ENCODE data around the gene SORT1.
"Not testable (repeated sequence)": the region's sequence is repeated elsewhere in the genome, so short reads cannot be mapped to it uniquely, and the experiment has no call there.

The SORT1 gene

DNA sequence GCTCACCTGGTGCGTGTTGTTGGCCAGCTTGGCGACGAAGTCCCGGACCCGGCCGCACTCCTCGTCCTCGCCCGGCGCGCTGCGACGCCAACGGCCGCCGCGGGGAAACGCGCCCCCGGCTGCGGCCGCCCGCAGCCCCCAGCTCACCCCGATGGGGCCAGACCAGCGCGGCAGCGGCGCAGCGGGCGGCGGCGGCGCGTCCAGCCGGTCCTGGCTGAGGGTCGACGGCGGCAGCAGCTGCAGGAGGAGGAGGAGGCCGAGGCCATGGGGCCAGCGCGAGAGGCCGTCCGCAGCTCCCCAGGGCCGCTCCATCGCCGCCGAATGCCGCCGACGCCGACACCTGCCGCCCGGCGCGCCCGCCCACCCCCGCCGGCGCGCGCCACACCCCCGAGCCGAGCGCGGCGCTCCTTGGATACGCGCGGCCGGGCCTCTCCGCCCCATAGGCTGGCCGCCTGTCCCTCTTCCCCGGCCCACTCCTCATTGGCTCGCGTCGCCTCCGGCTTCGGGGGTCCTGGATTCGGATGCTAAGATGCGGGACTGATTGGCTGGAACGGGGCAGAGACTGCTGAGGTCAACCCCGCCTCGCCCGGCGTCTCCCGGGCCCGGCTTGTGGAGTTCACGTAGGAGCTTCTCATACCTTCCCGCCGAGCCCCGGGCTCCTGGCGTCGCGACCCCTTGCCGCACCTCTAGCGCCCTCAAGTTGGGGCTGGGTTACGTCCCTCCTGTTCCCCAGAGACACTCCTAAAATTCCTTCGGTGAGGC lies at the start of gene SORT1:
Gene SORT1 (minus strand): TSS at position 338 of the 762 bp plus-strand sequence. CDS start 26 bp downstream, at position 312.
- Histone ChIP-seq H2AFZ (ENCODE audit: low read depth, low read length) (no peak within 1 kb of the TSS), H3K9ac (ENCODE audit: low read length) (no peak within 1 kb of the TSS), H3K27me3 (ENCODE audit: low read depth, low read length) (peaks cover 35% of the 10 kb centered on the region), H3K4me1 (ENCODE audit: low read length) (peaks cover 14% of the 10 kb centered on the region), H3K4me3 (ENCODE audit: low read length) (peak within 1 kb of the TSS; percentile 66), H3K4me2 (ENCODE audit: low read length) (peak within 1 kb of the TSS; percentile 73), H3K79me2 (ENCODE audit: low read length) (no peaks in the 10 kb centered on the region), H4K20me1 (ENCODE audit: insufficient read depth, low read length) (peaks cover 5% of the 10 kb centered on the region; the same call in 1 of the 2 replicates), H3K27ac (ENCODE audit: low read length) (no peak within 1 kb of the TSS), H3K9me3 (ENCODE audit: insufficient read depth, low read length) (no peaks in the 10 kb centered on the region), H3K36me3 (replicated peaks; ENCODE audit: low read depth, low read length) (peaks cover 4% of the 10 kb centered on the region)
- no peak for TF ChIP-seq EZH2phosphoT487 (IDR thresholded peaks at IDR 0.05; ENCODE audit: low read depth)
- TF ChIP-seq CTCF (IDR thresholded peaks at IDR 0.05; ENCODE audit: low read depth, low read length): no peak

DNA sequence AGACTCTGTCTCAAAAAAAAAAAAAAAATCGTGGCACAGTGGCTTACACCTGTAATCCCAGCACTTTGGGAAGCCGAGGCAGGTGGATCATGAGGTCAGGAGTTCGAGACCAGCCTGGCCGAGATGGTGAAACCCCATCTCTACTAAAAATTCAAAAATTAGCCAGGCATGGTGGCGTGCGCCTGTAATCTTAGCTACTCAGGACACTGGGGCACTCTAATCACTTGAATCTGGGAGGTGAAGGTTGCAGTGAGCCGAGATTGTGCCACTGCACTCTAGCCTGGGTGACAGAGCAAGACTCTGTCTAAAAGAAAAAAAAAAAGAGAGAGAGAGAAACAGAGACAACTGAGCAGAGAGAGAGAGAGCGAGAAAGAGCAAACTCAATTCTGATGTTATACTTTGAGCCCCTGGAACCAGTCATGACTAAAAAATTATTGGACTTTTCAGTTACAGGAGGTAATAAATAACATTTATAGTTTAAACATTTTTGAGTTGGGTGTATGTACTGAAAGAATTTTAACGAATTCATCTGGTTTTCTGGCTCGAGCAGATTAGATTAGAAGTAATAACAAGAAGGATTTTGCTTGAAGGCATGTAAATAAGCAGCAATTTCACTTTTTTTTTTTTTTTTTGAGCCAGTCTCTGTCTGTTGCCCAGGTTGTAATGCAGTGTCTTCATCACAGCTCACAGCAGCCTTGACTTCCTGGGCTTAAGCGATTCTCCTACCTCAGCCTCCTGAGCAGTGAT lies 48.4 kb upstream of the SORT1 start:
- not testable (repeated sequence) for H3K27ac ChIP-seq (ENCODE audit: low read length); H3K4me2 ChIP-seq (ENCODE audit: low read length); H3K9me3 ChIP-seq (ENCODE audit: insufficient read depth, low read length); H3K4me1 ChIP-seq (ENCODE audit: low read length); H2AFZ ChIP-seq (ENCODE audit: low read depth, low read length); H3K36me3 ChIP-seq (replicated peaks; ENCODE audit: low read depth, low read length); H3K9ac ChIP-seq (ENCODE audit: low read length); H4K20me1 ChIP-seq (ENCODE audit: insufficient read depth, low read length); H3K79me2 ChIP-seq (ENCODE audit: low read length); H3K4me3 ChIP-seq (ENCODE audit: low read length)
- H3K27me3 ChIP-seq (ENCODE audit: low read depth, low read length): peaks cover 23% of the 10 kb centered on the region; the same call in 1 of the 2 replicates

DNA sequence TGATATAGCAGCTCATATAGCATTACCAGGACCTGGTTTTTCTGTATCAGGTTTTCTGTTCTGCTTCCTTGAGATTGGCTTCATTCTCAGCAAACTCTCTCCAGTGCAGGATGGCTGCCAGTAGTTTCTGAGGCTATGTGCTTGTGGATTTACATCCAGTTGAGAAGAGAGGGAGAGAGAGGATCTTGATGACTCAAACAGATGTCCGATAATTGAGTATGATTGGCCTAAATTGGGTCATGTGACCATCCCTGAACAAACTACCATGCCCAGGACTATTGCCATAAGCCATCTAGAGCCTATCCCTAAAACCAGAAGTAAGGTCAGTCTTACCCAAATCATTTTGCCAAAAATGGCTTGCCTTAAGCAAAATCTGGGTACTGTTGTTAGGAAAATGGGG lies 46.6 kb upstream of the SORT1 start:
- no peaks in the 10 kb centered on the region for H3K4me1 ChIP-seq (ENCODE audit: low read length)
- H3K27me3 ChIP-seq (ENCODE audit: low read depth, low read length): peaks cover 23% of the 10 kb centered on the region; the same call in 1 of the 2 replicates
- no peak overlapping the region for H3K4me3 ChIP-seq (ENCODE audit: low read length)
- no peak overlapping the region for H2AFZ ChIP-seq (ENCODE audit: low read depth, low read length)
- H3K4me2 ChIP-seq (ENCODE audit: low read length): no peak overlapping the region
- H3K9ac ChIP-seq (ENCODE audit: low read length): no peak overlapping the region
- no peaks in the 10 kb centered on the region for H3K79me2 ChIP-seq (ENCODE audit: low read length)
- no peaks in the 10 kb centered on the region for H4K20me1 ChIP-seq (ENCODE audit: insufficient read depth, low read length)
- no peaks in the 10 kb centered on the region for H3K9me3 ChIP-seq (ENCODE audit: insufficient read depth, low read length)
- H3K27ac ChIP-seq (ENCODE audit: low read length): no peak overlapping the region
- TF ChIP-seq CTCF (IDR thresholded peaks at IDR 0.05; ENCODE audit: low read depth, low read length) (no peak), EZH2phosphoT487 (IDR thresholded peaks at IDR 0.05; ENCODE audit: low read depth) (no peak)
- no peaks in the 10 kb centered on the region for H3K36me3 ChIP-seq (replicated peaks; ENCODE audit: low read depth, low read length)

- H3K4me3 ChIP-seq (ENCODE audit: low read length): no peak overlapping the region
- H3K4me1 ChIP-seq (ENCODE audit: low read length): no peaks in the 10 kb centered on the region
- no peak overlapping the region for H3K9ac ChIP-seq (ENCODE audit: low read length)
- no peaks in the 10 kb centered on the region for H3K9me3 ChIP-seq (ENCODE audit: insufficient read depth, low read length)
- H3K27me3 ChIP-seq (ENCODE audit: low read depth, low read length): peaks cover 23% of the 10 kb centered on the region; the same call in 1 of the 2 replicates
- H2AFZ ChIP-seq (ENCODE audit: low read depth, low read length): no peak overlapping the region
- no peak overlapping the region for H3K4me2 ChIP-seq (ENCODE audit: low read length)
- no peaks in the 10 kb centered on the region for H4K20me1 ChIP-seq (ENCODE audit: insufficient read depth, low read length)
- TF ChIP-seq EZH2phosphoT487 (IDR thresholded peaks at IDR 0.05; ENCODE audit: low read depth) (no peak), CTCF (IDR thresholded peaks at IDR 0.05; ENCODE audit: low read depth, low read length) (no peak)
- no peaks in the 10 kb centered on the region for H3K36me3 ChIP-seq (replicated peaks; ENCODE audit: low read depth, low read length)
- H3K79me2 ChIP-seq (ENCODE audit: low read length): no peaks in the 10 kb centered on the region
- H3K27ac ChIP-seq (ENCODE audit: low read length): no peak overlapping the region
These were observed 45.8 kb upstream of the SORT1 start for GRCh38 chr1:109443476-109443875.
